Epithelial cell of prostate (primary cell): Measurements from ENCODE around the gene PRAF2.
A peak's percentile ranks its signal among the peaks of the same experiment; 100 is the strongest.

Source experiments
- DNase-seq: peaks from one replicate; pipeline ENCODE4 v3.0.0-alpha.2; 2011; ENCODE audit warnings: low read depth, low spot score
- H3K27ac ChIP-seq: fragments of 450-650 bp; 2 replicates; pipeline ENCODE4 v1.5.1; 2017; ENCODE audit warnings: mild to moderate bottlenecking

PRAF2 gene

DNA sequence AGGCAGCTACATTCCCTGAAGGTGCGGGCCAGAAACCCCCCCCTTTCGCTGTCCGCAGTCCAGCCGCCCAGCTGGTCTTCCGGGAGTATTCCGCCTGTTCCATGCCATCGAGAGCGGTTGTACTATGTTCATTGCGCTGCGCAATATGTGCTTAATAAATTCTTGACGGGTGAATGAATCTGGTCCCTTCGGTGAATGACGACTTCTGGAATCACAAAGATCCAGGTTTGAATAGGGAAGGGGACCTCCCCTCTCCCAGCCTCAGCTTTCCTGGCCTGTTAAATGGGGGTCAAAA, 29.9 kb downstream of the PRAF2 start:
- no peak for DNase-seq
- H3K27ac ChIP-seq: peak overlapping the region; percentile 92

DNA sequence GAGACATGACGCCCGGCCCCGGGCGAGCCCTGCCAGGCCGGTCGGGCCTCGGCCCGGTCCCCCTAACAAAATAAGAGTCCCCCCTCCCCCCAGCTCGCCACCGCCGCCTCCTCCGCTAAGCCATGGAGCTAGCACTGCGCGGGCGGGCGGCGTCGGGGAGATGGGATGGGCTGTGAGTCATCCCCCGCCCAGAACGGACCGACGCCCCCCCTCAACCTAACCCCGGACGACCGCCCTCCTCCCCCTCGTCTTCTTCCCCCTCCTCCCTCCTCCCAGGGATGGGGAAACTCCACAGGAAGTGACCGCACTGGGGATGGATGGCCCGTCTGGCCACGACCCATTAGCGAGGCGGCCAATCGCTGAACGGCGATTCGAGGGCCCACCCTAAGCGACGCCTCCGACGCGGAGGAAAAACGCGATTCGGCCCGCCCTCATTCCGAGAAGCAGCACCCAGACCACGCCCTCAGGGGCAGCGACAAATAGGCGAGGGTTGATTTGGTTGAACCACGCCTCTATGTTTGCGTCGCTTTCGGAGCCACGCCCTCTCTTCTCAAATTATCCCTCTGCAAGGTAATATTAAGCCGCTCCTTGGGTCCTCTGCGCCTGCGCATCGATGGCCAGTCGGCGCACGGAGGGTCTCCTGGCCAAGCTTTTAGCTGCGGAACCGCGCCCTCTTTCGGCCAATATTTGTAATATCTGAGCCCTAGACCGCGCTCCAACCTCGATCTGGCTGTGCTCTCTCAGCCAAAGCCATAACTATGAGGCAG, 30.4 kb downstream of the PRAF2 start, which contains the start of gene TFE3:
Gene TFE3, minus strand, starts transcription at position 138 of the 767 bp plus-strand sequence. Its CDS starts 131 bp downstream, at position 7.
- peak; percentile 93 for DNase-seq

DNA sequence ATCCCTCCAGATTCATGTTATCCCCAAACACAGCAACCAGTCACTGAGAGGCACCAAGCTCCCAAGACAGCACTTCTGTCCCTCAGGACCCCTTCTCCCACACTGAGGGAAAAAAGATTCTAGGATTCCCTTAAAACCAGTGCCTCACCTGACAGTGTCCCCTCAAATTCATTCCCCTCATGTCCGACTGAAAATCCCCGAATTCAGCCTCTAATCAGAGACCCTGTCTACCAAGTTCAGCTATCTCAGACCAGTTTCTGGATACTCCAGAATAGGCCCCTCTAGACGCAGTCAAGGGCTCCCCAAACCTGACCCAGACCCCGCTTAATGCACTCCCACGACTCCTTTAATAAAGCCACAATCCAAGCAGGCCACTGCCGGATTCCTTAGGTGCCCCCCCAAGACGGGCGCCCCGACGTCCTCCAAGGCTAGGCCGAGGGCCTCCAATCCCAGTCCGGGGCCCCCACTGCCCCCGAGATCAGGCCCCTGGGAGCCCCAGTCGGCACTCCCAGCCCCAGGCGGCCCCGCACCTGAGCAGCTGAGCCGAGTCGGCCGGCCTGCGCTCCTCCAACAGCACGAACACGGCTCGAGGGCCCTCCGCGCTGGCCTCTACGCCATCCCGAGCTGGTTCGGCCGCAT, 31.1 kb downstream of the PRAF2 start:
- DNase-seq: no peak
- H3K27ac ChIP-seq: peak overlapping the region; percentile 92

More for the DNA sequence above, 30.4 kb downstream of the PRAF2 start, which contains the start of gene TFE3:
- H3K27ac ChIP-seq: peak within 1 kb of the TSS; percentile 92

- peak; percentile 20 for DNase-seq
These were observed 31.8 kb downstream of the PRAF2 start for GRCh38 chrX:49041744-49042580.

DNA sequence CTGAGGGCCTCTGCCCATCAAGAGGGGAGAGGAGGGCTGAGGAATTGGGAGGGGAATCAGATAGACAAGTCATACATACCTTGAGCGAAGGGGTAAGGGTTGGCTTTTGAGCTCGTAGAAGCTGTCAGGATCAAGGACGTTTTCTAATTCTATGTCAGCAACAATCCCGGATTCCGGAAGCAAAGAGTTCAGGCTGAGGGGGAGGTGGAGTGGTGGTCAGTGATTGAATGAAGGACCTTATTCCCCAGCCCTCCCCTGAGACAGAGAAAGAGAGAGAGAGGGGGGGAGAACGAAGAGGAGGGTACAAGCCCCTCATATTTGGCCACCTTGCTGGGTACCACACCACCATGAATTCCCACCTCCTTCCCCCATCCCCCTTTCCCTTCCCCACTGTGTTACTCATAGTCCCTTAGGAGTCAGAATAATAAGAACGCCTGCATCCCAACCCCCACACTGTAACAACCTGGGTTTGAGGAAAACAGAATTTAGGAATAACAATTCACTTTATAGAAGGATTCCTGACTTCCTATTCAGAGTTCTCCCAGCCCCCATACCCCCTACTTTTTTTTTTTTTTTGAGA, 33.3 kb downstream of the PRAF2 start:
- DNase-seq: no peak
- H3K27ac ChIP-seq: peak overlapping the region; percentile 92

More at GRCh38 chrX:49041744-49042580, 31.8 kb downstream of the PRAF2 start:
- H3K27ac ChIP-seq: peak overlapping the region; percentile 92

- peak; percentile 64 for DNase-seq
- peak overlapping the region; percentile 92 for H3K27ac ChIP-seq
These were observed 34.0 kb downstream of the PRAF2 start for GRCh38 chrX:49039598-49040375.

- peak overlapping the region; percentile 92 for H3K27ac ChIP-seq
- DNase-seq: no peak
These were observed 35.8 kb downstream of the PRAF2 start for GRCh38 chrX:49037883-49038475.

DNA sequence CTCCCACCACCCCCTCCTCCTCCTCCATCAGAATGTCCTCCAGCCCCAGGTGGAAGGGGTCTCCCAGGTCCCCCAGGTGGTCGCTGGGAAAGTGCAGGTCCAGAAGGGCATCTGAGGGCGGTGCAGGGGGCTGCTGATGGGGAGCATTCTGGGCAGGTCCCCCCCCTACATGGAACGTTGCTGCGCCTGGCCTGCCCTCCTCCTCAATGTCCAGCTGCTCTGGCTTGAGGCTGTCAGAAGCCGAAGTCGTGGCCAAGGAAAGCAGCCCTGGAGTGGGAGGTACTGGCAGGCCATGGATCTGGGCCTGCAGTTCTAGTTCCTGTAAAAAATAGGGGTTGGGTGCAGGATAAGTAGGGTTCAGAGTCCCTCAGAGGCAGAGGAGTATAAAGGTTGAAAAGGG, 43.5 kb downstream of the PRAF2 start:
- DNase-seq: no peak
- peak overlapping the region; percentile 2 for H3K27ac ChIP-seq

GRCh38 chrX:49029876-49030275, 43.9 kb downstream of the PRAF2 start:
- H3K27ac ChIP-seq: peak overlapping the region; percentile 42
- DNase-seq: peak; percentile 12
